Choroid plexus epithelial cell (primary cell): Measurements from ENCODE around the gene DNAJB13.

Source experiments
- DNase-seq: peaks from one replicate; pipeline ENCODE4 v3.0.0-alpha.2; 2010; ENCODE audit warnings: low read depth
- H3K4me3 ChIP-seq: 2 replicates; pipeline ENCODE4 v1.5.1; 2011; ENCODE audit warnings: low read depth, mild to moderate bottlenecking, control low read depth, low read length, moderate library complexity
- CTCF ChIP-seq: conservative IDR thresholded peaks from 2 replicates; pipeline ENCODE4 v1.5.1; 2011; ENCODE audit warnings: low read depth, mild to moderate bottlenecking, control low read depth, inconsistent platforms, low read length, moderate library complexity

The DNAJB13 gene

GRCh38 chr11:73949912-73950311 lies 914 bp upstream of the DNAJB13 start:
- DNase-seq: no peak
- no peak overlapping the region for H3K4me3 ChIP-seq
- TF ChIP-seq CTCF: no peak

DNA sequence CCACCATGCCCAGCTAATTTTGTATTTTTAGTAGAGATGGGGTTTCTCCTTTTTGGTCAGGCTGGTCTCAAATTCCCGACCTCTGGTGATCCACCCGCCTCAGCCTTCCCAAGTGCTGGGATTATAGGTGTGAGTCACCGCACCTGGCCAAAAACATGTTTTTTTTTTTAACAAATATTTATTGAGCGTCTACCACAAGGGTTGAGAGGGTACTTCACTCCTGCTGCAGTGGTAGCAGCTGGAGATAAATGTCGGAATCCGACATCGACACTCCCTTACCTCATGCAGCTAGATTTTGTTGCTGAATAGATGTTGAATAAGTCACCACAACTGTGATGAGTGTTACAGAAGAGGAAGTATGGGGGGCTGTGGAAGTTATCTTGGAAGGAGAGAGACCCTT lies 971 bp downstream of the DNAJB13 start:
- TF ChIP-seq CTCF: no peak
- no peak for DNase-seq

GRCh38 chr11:73956876-73957653 lies 6.2 kb downstream of the DNAJB13 start:
- no peak for DNase-seq
- TF ChIP-seq CTCF: no peak
- no peak overlapping the region for H3K4me3 ChIP-seq

More for the DNA sequence above, 971 bp downstream of the DNAJB13 start:
- H3K4me3 ChIP-seq: no peak overlapping the region

DNA sequence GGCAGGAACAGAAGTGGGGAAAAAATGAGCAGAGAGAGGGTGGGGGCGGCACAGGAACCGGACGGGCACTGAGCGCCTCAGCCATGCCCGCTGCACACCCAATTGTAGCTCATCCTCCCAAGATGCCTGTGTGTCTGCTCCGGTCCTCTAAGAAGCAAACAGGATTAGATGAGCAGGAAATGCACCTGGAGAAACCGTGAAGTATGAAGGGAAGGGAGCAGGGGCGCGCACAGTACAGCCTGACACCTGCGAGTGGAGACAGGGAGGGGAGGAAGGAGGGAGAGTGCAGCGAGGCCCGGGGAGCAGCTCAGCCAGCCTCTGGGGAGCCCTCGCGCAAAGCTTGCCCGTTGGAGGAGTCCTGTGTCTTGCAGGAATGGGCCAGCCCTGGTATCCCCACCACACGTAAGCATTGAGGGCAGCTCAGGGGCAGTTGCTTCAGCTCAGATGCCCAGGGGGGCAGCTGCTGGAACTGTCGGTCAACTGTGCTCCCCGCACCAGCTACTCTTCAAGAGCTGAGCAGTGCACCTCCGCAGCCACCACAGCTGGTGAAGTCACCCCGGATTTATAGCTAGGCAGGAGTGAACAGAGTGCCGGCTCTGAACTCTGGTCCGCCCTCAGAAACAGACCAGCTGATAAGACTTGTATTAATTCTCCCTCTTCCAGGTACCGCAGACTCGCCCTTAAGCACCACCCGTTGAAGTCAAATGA lies 7.0 kb downstream of the DNAJB13 start:
- no peak overlapping the region for H3K4me3 ChIP-seq
- no peak for TF ChIP-seq CTCF
- DNase-seq: no peak

DNA sequence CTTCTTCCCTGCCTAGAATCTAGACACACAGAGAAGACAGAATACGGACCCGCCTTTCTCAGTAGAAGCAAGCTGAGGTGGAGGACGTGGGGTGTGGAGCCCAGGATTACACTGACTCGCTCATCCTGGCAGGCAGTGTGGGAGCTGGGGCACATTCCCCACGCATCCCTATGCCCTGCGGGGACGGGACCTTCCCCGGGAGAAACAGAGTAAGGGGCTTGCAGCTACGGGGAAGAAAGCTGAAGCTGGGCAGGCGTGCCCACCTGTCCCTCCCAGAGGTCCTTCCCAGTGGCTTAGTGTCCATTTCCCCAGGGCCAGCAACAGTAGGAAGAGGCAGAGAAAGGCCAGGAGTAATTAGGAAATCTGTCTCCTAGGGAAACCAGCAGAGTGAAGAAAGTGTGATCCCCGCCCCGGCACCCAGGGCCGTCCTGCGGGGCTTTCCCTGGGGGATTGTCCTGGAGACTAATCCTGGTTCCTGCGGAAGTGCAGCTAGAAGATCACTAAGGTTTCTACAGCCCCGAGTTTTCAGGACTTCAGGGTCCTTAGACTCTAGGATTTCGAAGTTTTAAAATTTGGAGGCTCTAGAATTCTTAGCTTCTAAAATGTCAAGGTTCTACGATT lies 7.8 kb downstream of the DNAJB13 start:
- TF ChIP-seq CTCF: no peak
- no peak overlapping the region for H3K4me3 ChIP-seq
- no peak for DNase-seq

DNA sequence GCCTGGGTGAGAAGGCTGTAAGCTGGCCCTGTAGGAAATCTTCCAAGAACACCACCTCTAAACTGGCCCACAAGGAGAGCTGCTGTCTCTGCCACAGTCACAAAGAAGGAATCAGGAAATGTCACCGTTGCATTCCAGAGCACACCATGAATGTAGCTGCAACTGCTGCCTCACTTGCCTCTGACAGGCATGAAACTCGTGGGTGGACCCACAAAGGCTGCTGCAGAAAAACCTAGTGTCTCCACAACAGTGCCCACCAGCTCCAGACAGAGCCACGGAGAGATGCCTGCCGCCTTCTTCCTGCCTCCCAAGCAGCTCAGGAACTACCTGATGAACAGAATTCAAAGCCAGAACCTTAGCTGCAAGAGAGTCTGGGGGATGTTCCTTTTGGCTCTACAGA lies 10.5 kb downstream of the DNAJB13 start:
- DNase-seq: no peak
- TF ChIP-seq CTCF: no peak
- no peak overlapping the region for H3K4me3 ChIP-seq
